ENCODE measurements around the gene ESRRA. TPM values are rescaled to one million over a fixed set of nuclear protein-coding genes. Genes with fewer than 3 reads are reported as not detected.

The ESRRA gene
- total RNA-seq, 2 experiments from 2014 or later: 28.6 to 57.8 TPM

- Histone ChIP-seq H3K4me3 (ENCODE audit: low read depth, low read length, poor library complexity, severe bottlenecking) (peak overlapping the region; percentile 83), H3K4me2 (ENCODE audit: low read length) (peak overlapping the region; percentile 79), H3K9me3 (ENCODE audit: low read length) (no peaks in the 10 kb centered on the region), H3K27ac (ENCODE audit: low read depth, low read length, poor library complexity, severe bottlenecking) (peak overlapping the region; percentile 88), H4K20me1 (ENCODE audit: insufficient read depth, low read length) (no peaks in the 10 kb centered on the region), H3K4me1 (ENCODE audit: insufficient read depth, low read length, poor library complexity, severe bottlenecking) (peaks cover 29% of the 10 kb centered on the region), H2AFZ (ENCODE audit: low read length) (no peak overlapping the region; the same call in 1 of the 2 replicates), H3K79me2 (ENCODE audit: insufficient read depth, low read depth, low read length) (peaks cover 17% of the 10 kb centered on the region; the same call in 1 of the 2 replicates), H3K36me3 (ENCODE audit: insufficient read depth, low read length) (peaks cover 69% of the 10 kb centered on the region), H3K9me2 (ENCODE audit: insufficient read depth, low read length) (no peaks in the 10 kb centered on the region)
- TSS peak; percentile 55 for BruUV-seq (replicated peaks)
- intact Hi-C loops (cut with micrococcal nuclease; ENCODE audit: unreplicated experiment): loop anchor here (1.0 to 2.0 kb wide), 2 partner anchors 12 to 22 kb away; partner anchors contain the start of gene CCDC88B
- TF ChIP-seq EZH2phosphoT487 (IDR thresholded peaks at IDR 0.05; ENCODE audit: borderline replicate concordance, low read depth, low read length): no peak
- TF ChIP-seq CTCF (conservative IDR thresholded peaks at IDR 0.05; ENCODE audit: low read length): no peak
- ChIA-PET CTCF (ENCODE audit: unreplicated experiment) (interaction anchor here (1.5 to 2.1 kb wide), 2 partner anchors 23 to 37 kb away, joined by 12 to 33 read pairs; no protein-coding TSS in a partner anchor), POLR2A (interaction anchor here (0.6 to 1.9 kb wide), 7 partner anchors 13 to 520 kb away, joined by 4 to 14 read pairs (median 10); partner anchors contain the start of genes ESRRA and FKBP2)
- no peak for DNase-seq (ENCODE audit: low spot score)
Measured at GRCh38 chr11:64318766-64319761, 13.7 kb downstream of the ESRRA start.

- Histone ChIP-seq H3K36me3 (ENCODE audit: insufficient read depth, low read length) (peaks cover 54% of the 10 kb centered on the region), H3K9me3 (ENCODE audit: low read length) (no peaks in the 10 kb centered on the region), H3K79me2 (ENCODE audit: insufficient read depth, low read depth, low read length) (peaks cover 17% of the 10 kb centered on the region; the same call in 1 of the 2 replicates), H3K4me2 (ENCODE audit: low read length) (peak overlapping the region; percentile 9; the same call in 1 of the 2 replicates), H4K20me1 (ENCODE audit: insufficient read depth, low read length) (no peaks in the 10 kb centered on the region), H3K4me3 (ENCODE audit: low read depth, low read length, poor library complexity, severe bottlenecking) (no peak overlapping the region), H3K27ac (ENCODE audit: low read depth, low read length, poor library complexity, severe bottlenecking) (no peak overlapping the region), H2AFZ (ENCODE audit: low read length) (no peak overlapping the region), H3K4me1 (ENCODE audit: insufficient read depth, low read length, poor library complexity, severe bottlenecking) (peaks cover 23% of the 10 kb centered on the region), H3K9me2 (ENCODE audit: insufficient read depth, low read length) (no peaks in the 10 kb centered on the region)
- BruUV-seq (replicated peaks): no TSS peak
- TF ChIP-seq CTCF (conservative IDR thresholded peaks at IDR 0.05; ENCODE audit: low read length) (no peak), EZH2phosphoT487 (IDR thresholded peaks at IDR 0.05; ENCODE audit: borderline replicate concordance, low read depth, low read length) (no peak)
- intact Hi-C loops (cut with micrococcal nuclease; ENCODE audit: unreplicated experiment): no loop called here
- POLR2A ChIA-PET: no interaction called here
- DNase-seq (ENCODE audit: low spot score): no peak
- CTCF ChIA-PET (ENCODE audit: unreplicated experiment): no interaction called here
Measured at GRCh38 chr11:64320556-64320955, 15.2 kb downstream of the ESRRA start.

Measured in OCI-LY7 (cell line).